HepG2 (cell line): ENCODE results near the gene ANLN. TPM values are rescaled to one million over a fixed set of nuclear protein-coding genes. Genes with fewer than 3 reads are reported as not detected.

ENCODE experiments used
- CREB1 ChIP-seq, 2 experiments: fragments of 450-650 bp in 1 of 2; IDR thresholded peaks; 2 replicates each; pipeline ENCODE4 v1.6.1; 2016 to 2017; ENCODE audit warnings: control low read depth in 1 of 2, mild to moderate bottlenecking in 1 of 2, missing compliant biosample characterization in 1 of 2, missing genetic modification characterization in 1 of 2
- KMT2B ChIP-seq: IDR thresholded peaks from 2 replicates; pipeline ENCODE4 v1.6.1; 2016; ENCODE audit warnings: missing genetic modification reagents, missing compliant biosample characterization
- MAFG ChIP-seq: sonication (generic); formaldehyde crosslinking; IDR thresholded peaks from 2 replicates; pipeline ENCODE4 v1.5.1; 2020; ENCODE audit warnings: mild to moderate bottlenecking, missing genetic modification reagents
- NCOA2 ChIP-seq: sonication (generic); formaldehyde crosslinking; IDR thresholded peaks from 2 replicates; pipeline ENCODE4 v1.8.0; 2022; ENCODE audit warnings: inconsistent platforms
- PHB2 ChIP-seq: fragments of 450-650 bp; IDR thresholded peaks from 2 replicates; pipeline ENCODE4 v1.6.1; 2018; ENCODE audit not compliant: partially characterized antibody
- SALL2 ChIP-seq: sonication (generic); formaldehyde crosslinking; IDR thresholded peaks from 2 replicates; pipeline ENCODE4 v1.8.1; 2023; ENCODE audit warnings: mild to moderate bottlenecking, missing genetic modification reagents, inconsistent platforms
- SAP130 ChIP-seq: IDR thresholded peaks from 2 replicates; pipeline ENCODE4 v1.6.1; 2016; ENCODE audit warnings: low read depth
- SPEN ChIP-seq: sonication (generic); formaldehyde crosslinking; IDR thresholded peaks from 2 replicates; pipeline ENCODE4 v1.5.1; 2020; ENCODE audit warnings: low read depth, mild to moderate bottlenecking, missing genetic modification reagents
- TEAD3 ChIP-seq: optimal IDR thresholded peaks from 2 replicates; pipeline ENCODE3; 2016; ENCODE audit warnings: borderline replicate concordance
- ZEB1 ChIP-seq: IDR thresholded peaks from 2 replicates; pipeline ENCODE4 v1.6.1; 2012; ENCODE audit warnings: mild to moderate bottlenecking, low read depth, inconsistent platforms; ENCODE audit not compliant: insufficient replicate concordance
- ZFP36L1 ChIP-seq: sonication (generic); formaldehyde crosslinking; IDR thresholded peaks from 2 replicates; pipeline ENCODE4 v1.8.0; 2022; ENCODE audit warnings: mild to moderate bottlenecking, missing genetic modification reagents, moderate library complexity
- ZKSCAN5 ChIP-seq: sonication (generic); formaldehyde crosslinking; IDR thresholded peaks from 2 replicates; pipeline ENCODE4 v1.5.1; 2020; ENCODE audit warnings: mild to moderate bottlenecking, missing genetic modification reagents
- ZNF101 ChIP-seq: sonication (generic); formaldehyde crosslinking; IDR thresholded peaks from 2 replicates; pipeline ENCODE4 v1.4.0; 2020; ENCODE audit warnings: mild to moderate bottlenecking, low read depth, missing genetic modification reagents, borderline replicate concordance
- ZNF160 ChIP-seq: sonication (generic); formaldehyde crosslinking; IDR thresholded peaks from 2 replicates; pipeline ENCODE4 v1.8.0; 2022; ENCODE audit warnings: mild to moderate bottlenecking, inconsistent platforms, missing genetic modification reagents
- ZNF207 ChIP-seq: fragments of 450-650 bp; IDR thresholded peaks from 2 replicates; pipeline ENCODE4 v1.6.1; 2016; ENCODE audit warnings: antibody characterized with exemption, borderline replicate concordance
- ZNF3 ChIP-seq: IDR thresholded peaks from 2 replicates; pipeline ENCODE4 v1.7.0; 2017; ENCODE audit warnings: inconsistent platforms
- ZNF318 ChIP-seq: sonication (generic); formaldehyde crosslinking; IDR thresholded peaks from 2 replicates; pipeline ENCODE4 v1.4.0; 2020; ENCODE audit warnings: mild to moderate bottlenecking, missing genetic modification reagents
- ZNF33A ChIP-seq: sonication (generic); formaldehyde crosslinking; IDR thresholded peaks from 2 replicates; pipeline ENCODE4 v1.5.1; 2020; ENCODE audit warnings: missing genetic modification reagents, mild to moderate bottlenecking, moderate library complexity, borderline replicate concordance
- ZNF343 ChIP-seq: sonication (generic); formaldehyde crosslinking; IDR thresholded peaks from 2 replicates; pipeline ENCODE4 v1.4.0; 2020; ENCODE audit warnings: mild to moderate bottlenecking, missing genetic modification reagents
- ZNF451 ChIP-seq: sonication (generic); formaldehyde crosslinking; IDR thresholded peaks from 2 replicates; pipeline ENCODE4 v1.5.0; 2020; ENCODE audit warnings: mild to moderate bottlenecking, missing genetic modification reagents
- ZNF550 ChIP-seq: sonication (generic); formaldehyde crosslinking; IDR thresholded peaks from 2 replicates; pipeline ENCODE4 v1.4.0; 2020; ENCODE audit warnings: mild to moderate bottlenecking, missing genetic modification reagents, borderline replicate concordance
- ZNF580 ChIP-seq: IDR thresholded peaks from 2 replicates; pipeline ENCODE4 v1.6.1; 2016; ENCODE audit warnings: low read depth, borderline replicate concordance
- ZNF737 ChIP-seq: sonication (generic); formaldehyde crosslinking; IDR thresholded peaks from 2 replicates; pipeline ENCODE4 v1.5.0; 2020; ENCODE audit warnings: missing genetic modification reagents, mild to moderate bottlenecking, borderline replicate concordance
- polyA plus RNA-seq, 8 experiments: library from polyadenylated mRNA; depleted of rRNA in 3 of 8; stranded (reverse) in 7 of 8; unstranded in 1 of 8; fragments of >200 nt; fragmentation: Illumina TruSeq in 4 of 8; extraction: Trizol in 4 of 8; gene quantifications; 2 replicates each; pipeline versions ENCODE4 v1.2.1 to v1.2.3, GENCODE V29; 2011 to 2016; ENCODE audit warnings: low read depth in 4 of 8, missing spikeins in 1 of 8, mixed read lengths in 1 of 8; ENCODE audit not compliant: insufficient read depth in 1 of 8
- total RNA-seq, 5 experiments: library from RNA; depleted of rRNA; stranded (reverse); fragments of >200 nt; fragmentation: Illumina TruSeq; extraction: Trizol; gene quantifications; 2 replicates each; pipeline ENCODE4 v1.2.3, GENCODE V29; 2016; ENCODE audit warnings: low read depth in 1 of 5

ANLN gene
- total and polyA plus RNA-seq, 2 of the 13 experiments (the other 11 are each of a cell fraction or from before 2014, with no cell fraction given), result 20.0 to 72.0 TPM

DNA sequence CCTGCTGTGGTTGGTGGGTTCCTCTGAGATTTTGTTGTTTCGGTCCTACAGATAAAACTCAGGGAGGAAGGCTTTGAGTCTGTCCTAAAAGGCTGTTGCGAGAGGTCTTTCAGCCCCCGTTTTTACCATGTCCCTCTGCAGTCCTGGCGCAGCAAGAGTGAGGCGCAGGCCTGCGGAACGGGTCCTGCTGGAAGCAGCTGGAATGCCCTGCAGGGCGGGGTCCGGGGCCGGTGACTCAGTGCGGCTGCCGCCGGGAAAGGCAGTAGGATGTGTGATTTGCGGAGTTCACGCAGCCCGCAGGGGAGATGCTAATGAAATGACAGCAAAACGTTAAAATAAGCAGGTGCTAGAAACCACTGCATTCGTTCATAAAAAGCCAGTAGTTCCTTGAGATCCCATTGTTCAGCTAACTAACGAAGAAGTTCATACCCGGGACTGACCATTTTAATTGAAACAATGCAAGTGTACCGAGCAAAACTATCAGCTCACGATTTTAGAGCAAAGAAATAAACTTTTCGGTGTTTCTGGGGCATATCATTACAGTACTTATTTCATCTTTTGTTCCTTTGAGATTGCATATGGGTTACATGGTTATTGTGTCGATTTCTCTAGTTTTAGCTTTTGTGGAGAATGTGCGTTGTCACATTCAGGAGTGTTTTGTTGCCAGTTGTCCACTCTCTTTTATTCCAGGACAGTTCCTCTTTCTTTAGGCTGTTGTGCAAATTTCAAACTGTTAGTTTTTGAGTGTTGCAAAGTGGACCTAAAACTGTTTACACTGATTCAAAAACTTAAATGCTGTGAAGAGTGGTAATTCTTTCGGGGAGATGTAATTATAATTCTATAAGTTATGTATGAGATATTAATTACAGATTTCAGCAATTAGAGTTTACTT is 783 bp downstream of the ANLN start (continued):
- no peak for TF ChIP-seq ZNF318 (CRISPR knock-in tag)
- TF ChIP-seq ZNF207, result no peak
- peak; percentile 89; the same call in 1 of the 2 replicates for TF ChIP-seq ZNF33A (CRISPR knock-in tag)
- no peak for TF ChIP-seq ZNF3 (CRISPR knock-in tag)
- no peak for TF ChIP-seq ZKSCAN5 (CRISPR knock-in tag)
- no peak for TF ChIP-seq MAFG (CRISPR knock-in tag)
- TF ChIP-seq ZNF550 (CRISPR knock-in tag), result no peak
- no peak for TF ChIP-seq ZFP36L1 (CRISPR knock-in tag)
- TF ChIP-seq CREB1 (IDR thresholded peaks at IDR 0.05), result no peak
- no peak for TF ChIP-seq CREB1 (CRISPR knock-in tag; IDR thresholded peaks at IDR 0.05)
- no peak for TF ChIP-seq PHB2
- peak; percentile 91 for TF ChIP-seq TEAD3 (CRISPR knock-in tag)
- 0 out of 2 replicates have a peak, but pooled peaks have one; percentile 36 for TF ChIP-seq ZNF451 (CRISPR knock-in tag)
- 0 out of 2 replicates have a peak, but pooled peaks have one; percentile 5 for TF ChIP-seq ZNF343 (CRISPR knock-in tag)
- no peak for TF ChIP-seq ZNF101
- TF ChIP-seq ZNF580 (CRISPR knock-in tag), result peak; percentile 64; the same call in 1 of the 2 replicates
- TF ChIP-seq SALL2 (CRISPR knock-in tag), result 0 out of 2 replicates have a peak, but pooled peaks have one; percentile 9
- TF ChIP-seq SPEN (CRISPR knock-in tag), result no peak; the same call in 1 of the 2 replicates
- no peak for TF ChIP-seq ZNF160
- peak; percentile 92 for TF ChIP-seq KMT2B
- TF ChIP-seq ZEB1, result no peak
- TF ChIP-seq ZNF737 (CRISPR knock-in tag), result no peak
- peak; percentile 24 for TF ChIP-seq SAP130 (CRISPR knock-in tag)
- TF ChIP-seq NCOA2 (CRISPR knock-in tag), result no peak
